MM.1S (cell line): ENCODE measurements around the gene RPL18.
"Not testable (repeated sequence)": the region's sequence is repeated elsewhere in the genome, so short reads cannot be mapped to it uniquely, and the experiment has no call there.

Source experiments
- DNase-seq: peaks from one replicate; pipeline ENCODE4 v3.0.0-alpha.2; 2015
- H2AFZ ChIP-seq: fragments of 300-600 bp; sonication (generic); 2 replicates; pipeline ENCODE4 v1.6.0; 2016; ENCODE audit warnings: antibody characterized with exemption, low read length
- H3F3A ChIP-seq: fragments of 300-600 bp; sonication (generic); 2 replicates; pipeline ENCODE4 v1.6.1; 2016; ENCODE audit warnings: mild to moderate bottlenecking, antibody characterized with exemption, low read length, moderate library complexity, mixed read lengths; ENCODE audit not compliant: insufficient read depth
- H3K27ac ChIP-seq: fragments of 300-600 bp; sonication (generic); 2 replicates; pipeline ENCODE4 v1.5.1; 2016; ENCODE audit warnings: mild to moderate bottlenecking, low read length
- H3K27me3 ChIP-seq: fragments of 300-600 bp; sonication (generic); replicated peaks from 2 replicates; pipeline ENCODE4 v1.6.0; 2016; ENCODE audit warnings: low read length; ENCODE audit not compliant: insufficient read depth
- H3K36me3 ChIP-seq: fragments of 300-600 bp; sonication (generic); replicated peaks from 2 replicates; pipeline ENCODE4 v1.6.1; 2016; ENCODE audit warnings: mild to moderate bottlenecking, low read length, mixed read lengths; ENCODE audit not compliant: insufficient read depth
- H3K4me1 ChIP-seq: fragments of 300-600 bp; sonication (generic); 2 replicates; pipeline ENCODE4 v1.6.1; 2016; ENCODE audit warnings: low read length, mixed read lengths
- H3K4me2 ChIP-seq: fragments of 300-600 bp; sonication (generic); 2 replicates; pipeline ENCODE4 v1.6.0; 2016; ENCODE audit warnings: low read depth, low read length
- H3K4me3 ChIP-seq: fragments of 300-600 bp; sonication (generic); 2 replicates; pipeline ENCODE4 v1.5.1; 2016; ENCODE audit warnings: low read length, mixed read lengths
- H3K79me2 ChIP-seq: fragments of 300-600 bp; sonication (generic); 2 replicates; pipeline ENCODE4 v1.6.1; 2016; ENCODE audit warnings: mixed run types, low read length, mixed read lengths
- H3K9ac ChIP-seq: fragments of 300-600 bp; sonication (generic); 2 replicates; pipeline ENCODE4 v1.6.1; 2016; ENCODE audit warnings: low read length, mixed read lengths
- H3K9me2 ChIP-seq: fragments of 300-600 bp; sonication (generic); replicated peaks from 2 replicates; pipeline ENCODE4 v1.6.1; 2016; ENCODE audit warnings: mild to moderate bottlenecking, low read length, mixed read lengths; ENCODE audit not compliant: insufficient read depth
- H3K9me3 ChIP-seq: fragments of 300-600 bp; sonication (generic); replicated peaks from 2 replicates; pipeline ENCODE4 v1.6.1; 2016; ENCODE audit warnings: mild to moderate bottlenecking, low read length, mixed read lengths; ENCODE audit not compliant: insufficient read depth
- H4K20me1 ChIP-seq: fragments of 300-600 bp; sonication (generic); 2 replicates; pipeline ENCODE4 v1.6.1; 2016; ENCODE audit warnings: mild to moderate bottlenecking, low read length, moderate library complexity, mixed read lengths; ENCODE audit not compliant: insufficient read depth
- EZH2 ChIP-seq: fragments of 300-600 bp; sonication (generic); optimal IDR thresholded peaks from 2 replicates; pipeline ENCODE3; 2017; ENCODE audit warnings: low read depth, mild to moderate bottlenecking, antibody characterized with exemption, low read length, mixed read lengths
- EZH2phosphoT487 ChIP-seq: fragments of 300-600 bp; sonication (generic); IDR thresholded peaks from 2 replicates; pipeline ENCODE4 v1.6.1; 2018; ENCODE audit warnings: antibody characterized with exemption, low read length
- TF ChIP-seq, protein P1 (sequence below): fragments of 300-600 bp; sonication (generic); IDR thresholded peaks from 2 replicates; pipeline ENCODE4 v1.5.1; 2016; ENCODE audit warnings: antibody characterized with exemption, low read length, mixed read lengths

RPL18 gene

DNA sequence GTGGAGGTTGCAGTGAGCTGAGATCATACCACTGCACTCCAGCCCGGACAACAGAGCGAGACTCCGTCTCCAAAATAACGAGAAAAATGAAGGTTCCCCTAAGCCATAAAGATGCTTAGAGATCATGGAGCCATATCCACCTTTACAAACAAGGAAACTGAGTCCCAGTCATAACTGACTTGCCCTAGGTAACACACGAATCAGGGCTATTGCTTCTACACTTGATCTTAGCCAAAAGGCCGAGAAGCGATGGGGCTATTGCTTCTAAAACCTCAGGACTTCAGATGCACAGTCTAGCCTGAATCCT is 15.0 kb upstream of the RPL18 start:
- H3K27ac ChIP-seq, result peak overlapping the region; percentile 72; the same call in 1 of the 2 replicates
- H3K9me2 ChIP-seq, result no peaks in the 10 kb centered on the region
- no peaks in the 10 kb centered on the region for H4K20me1 ChIP-seq
- peaks cover 35% of the 10 kb centered on the region for H3F3A ChIP-seq
- H3K79me2 ChIP-seq, result no peaks in the 10 kb centered on the region
- peak overlapping the region; percentile 83 for H3K4me2 ChIP-seq
- peak overlapping the region; percentile 25; the same call in 1 of the 2 replicates for H3K9ac ChIP-seq
- TF ChIP-seq EZH2phosphoT487, result no peak
- TF ChIP-seq, protein P1, sequence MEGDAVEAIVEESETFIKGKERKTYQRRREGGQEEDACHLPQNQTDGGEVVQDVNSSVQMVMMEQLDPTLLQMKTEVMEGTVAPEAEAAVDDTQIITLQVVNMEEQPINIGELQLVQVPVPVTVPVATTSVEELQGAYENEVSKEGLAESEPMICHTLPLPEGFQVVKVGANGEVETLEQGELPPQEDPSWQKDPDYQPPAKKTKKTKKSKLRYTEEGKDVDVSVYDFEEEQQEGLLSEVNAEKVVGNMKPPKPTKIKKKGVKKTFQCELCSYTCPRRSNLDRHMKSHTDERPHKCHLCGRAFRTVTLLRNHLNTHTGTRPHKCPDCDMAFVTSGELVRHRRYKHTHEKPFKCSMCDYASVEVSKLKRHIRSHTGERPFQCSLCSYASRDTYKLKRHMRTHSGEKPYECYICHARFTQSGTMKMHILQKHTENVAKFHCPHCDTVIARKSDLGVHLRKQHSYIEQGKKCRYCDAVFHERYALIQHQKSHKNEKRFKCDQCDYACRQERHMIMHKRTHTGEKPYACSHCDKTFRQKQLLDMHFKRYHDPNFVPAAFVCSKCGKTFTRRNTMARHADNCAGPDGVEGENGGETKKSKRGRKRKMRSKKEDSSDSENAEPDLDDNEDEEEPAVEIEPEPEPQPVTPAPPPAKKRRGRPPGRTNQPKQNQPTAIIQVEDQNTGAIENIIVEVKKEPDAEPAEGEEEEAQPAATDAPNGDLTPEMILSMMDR, result no peak
- no peak for TF ChIP-seq EZH2
- peaks cover 32% of the 10 kb centered on the region for H3K4me1 ChIP-seq
- H3K36me3 ChIP-seq, result no peaks in the 10 kb centered on the region
- DNase-seq, result no peak
- H2AFZ ChIP-seq, result peak overlapping the region; percentile 32
- H3K9me3 ChIP-seq, result no peaks in the 10 kb centered on the region
- no peaks in the 10 kb centered on the region for H3K27me3 ChIP-seq
- H3K4me3 ChIP-seq, result peak overlapping the region; percentile 46; the same call in 1 of the 2 replicates

DNA sequence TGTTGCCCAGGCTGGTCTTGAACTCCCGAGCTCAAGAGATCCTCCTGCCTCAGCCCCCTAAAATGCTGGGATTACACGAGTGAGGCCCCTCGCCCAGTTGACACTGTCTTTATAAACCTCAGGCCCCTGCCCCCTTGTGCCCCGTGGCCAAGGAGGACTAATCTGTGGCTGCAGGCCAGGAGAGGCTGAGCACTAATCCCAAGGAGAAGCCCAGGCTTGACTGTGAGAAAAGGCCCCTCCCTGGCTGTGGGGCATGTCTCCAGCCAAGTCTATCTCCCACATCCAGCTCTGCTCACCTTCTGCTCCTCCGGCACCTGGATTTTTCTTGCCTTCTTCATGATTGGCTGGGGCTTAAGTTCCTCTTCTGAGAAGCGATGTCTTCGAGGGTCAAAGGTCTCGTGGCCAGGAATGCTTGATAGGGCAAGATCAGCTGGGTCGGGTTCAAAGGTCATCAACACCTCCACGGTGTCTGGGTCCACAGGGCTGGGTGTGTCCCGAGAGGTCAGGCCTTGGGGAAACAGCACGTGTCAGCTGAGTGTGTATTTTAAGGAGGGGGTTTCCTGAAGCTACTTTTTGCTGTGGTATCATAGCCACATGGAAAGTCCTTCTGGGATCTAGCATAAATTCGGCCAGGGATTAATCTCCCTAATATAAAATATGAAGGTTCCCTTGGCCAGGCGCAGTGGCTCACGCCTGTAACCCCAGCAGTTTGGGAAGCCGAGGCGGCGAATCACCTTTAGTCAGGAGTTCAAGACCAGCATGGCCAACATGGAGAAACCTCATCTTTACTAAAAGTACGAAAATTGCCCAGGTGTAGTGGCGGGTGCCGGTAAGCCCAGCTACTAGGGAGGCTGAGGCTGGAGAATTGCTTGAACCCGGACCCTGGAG is 14.4 kb upstream of the RPL18 start:
- no peaks in the 10 kb centered on the region for H3K79me2 ChIP-seq
- peak overlapping the region; percentile 25; the same call in 1 of the 2 replicates for H3K9ac ChIP-seq
- H3K9me3 ChIP-seq, result no peaks in the 10 kb centered on the region
- TF ChIP-seq, protein P1, result no peak
- no peak for TF ChIP-seq EZH2phosphoT487
- no peak for TF ChIP-seq EZH2
- no peak overlapping the region for H2AFZ ChIP-seq
- H3F3A ChIP-seq, result peaks cover 35% of the 10 kb centered on the region
- no peaks in the 10 kb centered on the region for H3K36me3 ChIP-seq
- H3K27ac ChIP-seq, result peak overlapping the region; percentile 72; the same call in 1 of the 2 replicates
- no peak for DNase-seq
- H3K4me2 ChIP-seq, result peak overlapping the region; percentile 83
- H3K9me2 ChIP-seq, result no peaks in the 10 kb centered on the region
- no peaks in the 10 kb centered on the region for H3K27me3 ChIP-seq
- peak overlapping the region; percentile 46; the same call in 1 of the 2 replicates for H3K4me3 ChIP-seq
- H3K4me1 ChIP-seq, result peaks cover 28% of the 10 kb centered on the region
- H4K20me1 ChIP-seq, result no peaks in the 10 kb centered on the region

DNA sequence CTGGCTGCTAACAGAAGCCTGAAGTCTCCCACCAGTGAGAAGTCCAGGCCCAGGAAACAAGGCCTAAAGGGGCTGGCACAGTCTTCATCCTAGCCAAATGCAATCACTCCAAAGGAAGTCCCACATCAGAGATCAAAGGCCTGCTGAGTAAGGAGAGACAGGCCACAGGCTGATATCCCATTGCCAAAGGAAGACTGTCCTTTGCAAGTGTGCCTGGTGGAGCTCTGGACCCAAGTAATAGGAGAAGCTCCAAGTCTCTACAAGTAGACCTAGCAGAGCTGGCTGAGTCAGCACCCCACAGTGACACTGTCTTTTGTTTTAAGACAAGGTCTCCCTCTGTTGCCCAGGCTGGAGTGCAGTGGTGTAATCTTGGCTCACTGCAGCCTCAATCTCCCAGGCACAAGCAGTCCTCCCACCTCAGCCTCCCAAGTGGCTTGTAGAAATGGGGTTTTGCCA is 13.7 kb upstream of the RPL18 start:
- H3K36me3 ChIP-seq, result no peaks in the 10 kb centered on the region
- H3K79me2 ChIP-seq, result no peaks in the 10 kb centered on the region
- no peaks in the 10 kb centered on the region for H4K20me1 ChIP-seq
- H3K4me3 ChIP-seq, result no peak overlapping the region
- DNase-seq, result peak; percentile 41
- H3K4me2 ChIP-seq, result peak overlapping the region; percentile 83; the same call in 1 of the 2 replicates
- H3K27me3 ChIP-seq, result no peaks in the 10 kb centered on the region
- H3F3A ChIP-seq, result peaks cover 35% of the 10 kb centered on the region
- H3K27ac ChIP-seq, result peak overlapping the region; percentile 72; the same call in 1 of the 2 replicates
- H3K9ac ChIP-seq, result peak overlapping the region; percentile 22; the same call in 1 of the 2 replicates
- peaks cover 26% of the 10 kb centered on the region for H3K4me1 ChIP-seq
- H3K9me3 ChIP-seq, result no peaks in the 10 kb centered on the region
- TF ChIP-seq EZH2phosphoT487 (no peak), EZH2 (no peak)
- TF ChIP-seq, protein P1, result no peak
- no peak overlapping the region for H2AFZ ChIP-seq
- no peaks in the 10 kb centered on the region for H3K9me2 ChIP-seq

DNA sequence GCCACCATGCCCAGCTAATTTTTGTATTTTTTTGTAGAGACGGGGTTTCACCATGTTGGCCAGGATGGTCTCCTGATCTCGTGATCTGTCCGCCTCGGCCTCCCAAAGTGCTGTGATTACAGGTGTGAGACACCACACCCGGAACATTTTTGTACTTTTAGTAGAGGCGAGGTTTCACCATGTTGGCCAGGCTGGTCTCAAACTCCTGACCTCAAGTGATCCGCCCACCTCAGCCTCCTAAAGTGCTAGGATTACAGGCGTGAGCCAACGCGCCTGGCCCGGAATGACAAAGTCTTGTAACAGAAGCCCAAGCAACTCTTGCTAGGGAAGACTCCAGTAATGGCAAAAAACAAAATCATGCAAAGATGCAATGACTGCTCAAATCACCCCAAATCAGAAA is 13.3 kb upstream of the RPL18 start:
- H3K27ac ChIP-seq, result peak overlapping the region; percentile 72; the same call in 1 of the 2 replicates

More for the DNA sequence above, 13.3 kb upstream of the RPL18 start:
- Histone ChIP-seq H3K4me1 (peaks cover 26% of the 10 kb centered on the region), H3K4me2 (0 out of 2 replicates have a peak overlapping the region, but pooled peaks have one; percentile 83), H3F3A (peaks cover 35% of the 10 kb centered on the region)
- H3K9ac ChIP-seq, H3K4me3 ChIP-seq, H2AFZ ChIP-seq, DNase-seq, H3K9me2 ChIP-seq, H3K9me3 ChIP-seq, H3K36me3 ChIP-seq, H3K27me3 ChIP-seq, H4K20me1 ChIP-seq, H3K79me2 ChIP-seq: not testable (repeated sequence)
